ENCODE results near the gene KCNN3. TPM values are rescaled to one million over a fixed set of nuclear protein-coding genes. Genes with fewer than 3 reads are reported as not detected.

The KCNN3 gene
- total and polyA plus RNA-seq, 2 of the 8 experiments (the other 6 are each of a cell fraction or from before 2014, with no cell fraction given), result 2.8 to 3.7 TPM

GRCh38 chr1:154784416-154784815 lies 85.7 kb downstream of the KCNN3 start:
- FAIRE-seq (no peak), DNase-seq (ENCODE audit: low read depth in 1 of 2, low spot score in 2 of 2) (no peak)
- H3K23me2 ChIP-seq (ENCODE audit: low read depth, low read length), result no peaks in the 10 kb centered on the region
- H2BK120ac ChIP-seq (replicated peaks; ENCODE audit: low read depth, low read length), result no peak overlapping the region
- no peaks in the 10 kb centered on the region for H4K20me1 ChIP-seq (replicated peaks in 1 of 2; ENCODE audit: control insufficient read depth in 1 of 2, insufficient read depth in 2 of 2, low read length in 2 of 2)
- H3K27ac ChIP-seq (ENCODE audit: low read depth, low read length), result no peak overlapping the region
- no peak overlapping the region for H2BK15ac ChIP-seq (ENCODE audit: low read length)
- no peak overlapping the region for H3K23ac ChIP-seq (ENCODE audit: insufficient read length)
- 0 out of 2 replicates have a peak overlapping the region, but pooled peaks have one; percentile 24 for H2BK5ac ChIP-seq (ENCODE audit: low read depth, low read length)
- H2BK20ac ChIP-seq (ENCODE audit: low read length), result no peak overlapping the region
- no peaks in the 10 kb centered on the region for H3K27me3 ChIP-seq (replicated peaks in 1 of 4; ENCODE audit: control insufficient read depth in 3 of 4, extremely low read depth in 1 of 4, insufficient read depth in 3 of 4, low read length in 3 of 4)
- no peak overlapping the region for H4K91ac ChIP-seq (replicated peaks; ENCODE audit: insufficient read length, low read length)
- 0 out of 2 replicates have a peak overlapping the region, but pooled peaks have one; percentile 24 for H2AK5ac ChIP-seq (ENCODE audit: low read depth, low read length)
- no peak overlapping the region for H3K4me2 ChIP-seq (ENCODE audit: insufficient read depth in 1 of 2, low read depth in 2 of 2, low read length in 2 of 2)
- peaks cover 0 to 7% (median 3%) of the 10 kb centered on the region in 4 experiments; a peak in 3 of 7 replicates for H3K4me1 ChIP-seq (replicated peaks in 1 of 4; ENCODE audit: control insufficient read depth in 3 of 4, insufficient read depth in 4 of 4, low read length in 3 of 4)
- no peak overlapping the region for H3K4me3 ChIP-seq (ENCODE audit: extremely low read depth in 1 of 4, insufficient read depth in 2 of 4, low read depth in 3 of 4, low read length in 4 of 4)
- no peak overlapping the region for H3K4ac ChIP-seq (replicated peaks; ENCODE audit: insufficient read length, low read depth, low read length)
- H3K9ac ChIP-seq (replicated peaks in 1 of 4; ENCODE audit: extremely low read depth in 1 of 4, low read depth in 3 of 4, low read length in 3 of 4), result no peak overlapping the region
- no peaks in the 10 kb centered on the region for H3K79me2 ChIP-seq (ENCODE audit: control insufficient read depth in 1 of 2, insufficient read depth in 2 of 2, low read length in 2 of 2)
- H3K18ac ChIP-seq (ENCODE audit: extremely low read depth, low read length), result no peak overlapping the region
- POLR2A ChIA-PET (ENCODE audit: partially characterized antibody), result interaction anchor here (0.7 to 0.9 kb wide), 2 partner anchors 12 to 22 kb away, joined by 4 read pairs; no protein-coding TSS in a partner anchor
- 85% methylated on average over 6 of the region's 6 CpGs; no CpG with 5 or more reads in 1 of the 2 experiments for WGBS, 2 experiments (ENCODE audit: extremely low coverage in 1 of 2, insufficient coverage in 1 of 2, insufficient read length in 1 of 2, insufficient replicate concordance in 2 of 2, low coverage in 1 of 2, low lambda C conversion rate in 2 of 2, missing lambda C conversion rate in 1 of 2)
- peak overlapping the region; percentile 16; the same call in 1 of the 2 replicates for H4K8ac ChIP-seq (ENCODE audit: extremely low read depth, insufficient read depth, low read length)
- no peak for TF ChIP-seq HDAC6 (IDR thresholded peaks at IDR 0.05; ENCODE audit: low read depth, low read length)
- TF ChIP-seq BRCA1 (IDR thresholded peaks at IDR 0.05; ENCODE audit: low read depth, low read length), result no peak
- TF ChIP-seq KDM1A (IDR thresholded peaks at IDR 0.05; ENCODE audit: borderline replicate concordance, low read length), result no peak
- TF ChIP-seq CREB1 (IDR thresholded peaks at IDR 0.05), result no peak
- TF ChIP-seq MAFK (IDR thresholded peaks at IDR 0.05; ENCODE audit: low read depth, low read length), result no peak
- TF ChIP-seq RBBP5 (IDR thresholded peaks at IDR 0.05; ENCODE audit: borderline replicate concordance, low read depth, low read length), result no peak
- no peak for TF ChIP-seq FOSL1 (IDR thresholded peaks at IDR 0.05; ENCODE audit: insufficient read depth, low read depth, low read length)
- no peak for TF ChIP-seq CHD2 (IDR thresholded peaks at IDR 0.05; ENCODE audit: low read length)
- TF ChIP-seq CEBPB (IDR thresholded peaks at IDR 0.05; ENCODE audit: low read depth, low read length), result no peak
- no peak for TF ChIP-seq BACH1 (IDR thresholded peaks at IDR 0.05; ENCODE audit: low read length)
- no peak for TF ChIP-seq SP4 (IDR thresholded peaks at IDR 0.05; ENCODE audit: low read length)
- no peak overlapping the region for H2BK12ac ChIP-seq (ENCODE audit: low read depth, low read length)
- no peak overlapping the region for H4K5ac ChIP-seq (ENCODE audit: insufficient read length, low read depth, low read length)
- H3K9me3 ChIP-seq (ENCODE audit: insufficient read depth in 2 of 2, low read depth in 1 of 2, low read length in 1 of 2), result no peaks in the 10 kb centered on the region
- CTCF ChIA-PET (ENCODE audit: partially characterized antibody), result interaction anchor here (0.8 to 1.9 kb wide), 5 partner anchors 9 to 43 kb away, joined by 3 to 8 read pairs (median 5); no protein-coding TSS in a partner anchor
- no peak overlapping the region for H3K14ac ChIP-seq (ENCODE audit: insufficient read length)
- no peak overlapping the region for H2AFZ ChIP-seq (ENCODE audit: low read length)
- no peaks in the 10 kb centered on the region for H3K79me1 ChIP-seq (ENCODE audit: low read depth, low read length)
- H3K36me3 ChIP-seq (ENCODE audit: control insufficient read depth in 2 of 4, insufficient read depth in 4 of 4, low read length in 3 of 4), result no peaks in the 10 kb centered on the region
- no peak overlapping the region for H3K56ac ChIP-seq (replicated peaks; ENCODE audit: insufficient read length, low read depth, low read length)
